Heart left ventricle (tissue), 13 donors: ENCODE measurements around the gene DYSF.

ENCODE experiments used
- CTCF ChIP-seq, 12 donors: fragments of 200-600 bp; sonication (generic) in 4 of 12; IDR thresholded peaks; one replicate each; pipeline versions ENCODE4 v1.5.0 to v1.8.0; 2018 to 2022; ENCODE audit warnings: antibody characterized with exemption in 12 of 12, mild to moderate bottlenecking in 5 of 12
- POLR2A ChIP-seq, 2 donors: fragments of 450-650 bp; IDR thresholded peaks; one replicate each; pipeline ENCODE4 v1.6.1; 2017; ENCODE audit warnings: antibody characterized with exemption in 2 of 2, mild to moderate bottlenecking in 2 of 2, moderate library complexity in 2 of 2
- donor health status: ischemic (EF 13 %, LVEDD 7.1; RV severe dilation, severe dysfunction).
- donor health status: DM: no; HTN: yes; CAD: no.
- donor health status: DM: no; HTN: no; CAD: no.
- donor health status: ischemic (EF 25% LVEDD 6.9; RV normal size, moderate dysfunction).
- donor health status: ischemic (EF 25% LVEDD 5.7; RV mildly dilated, moderate dysfunction).
- donor health status: ischemic (EF 35%, LVEDD 5.7; RV mildly dilated, moderate dysfunction).
- donor health status: nonischemic (EF 11% LVEDD 7.7; RV severe dilation, severe dysfunction).
- donor health status: DM: yes; HTN: yes; CAD: no.
- donor health status: PGD.
- donor health status: ischemic (EF 29% LVEDD 5.4; RV normal size, mild dysfunction).
- donor health status: nonischemic (EF 23%, LVEDD 6.1; RV moderate dilation, normal function).

GRCh38 chr2:71600555-71600954 is 147.2 kb downstream of the DYSF start:
- TF ChIP-seq POLR2A (IDR thresholded peaks at IDR 0.05), result no peak
- no peak for TF ChIP-seq CTCF (IDR thresholded peaks at IDR 0.05)
